HepG2 (cell line): ENCODE measurements around the gene XPO1. TPM values are rescaled to one million over a fixed set of nuclear protein-coding genes. Genes with fewer than 3 reads are reported as not detected.

ENCODE experiments used
- CC2D1A ChIP-seq: sonication (generic); formaldehyde crosslinking; IDR thresholded peaks from 2 replicates; pipeline ENCODE4 v1.8.1; 2023; ENCODE audit warnings: mild to moderate bottlenecking, missing genetic modification reagents
- FOXO4 ChIP-seq: sonication (generic); formaldehyde crosslinking; conservative IDR thresholded peaks from 2 replicates; pipeline ENCODE4 v1.8.1; 2023; ENCODE audit warnings: missing genetic modification reagents
- GABPA ChIP-seq, 2 experiments: IDR thresholded peaks; 2 replicates each; pipeline ENCODE4 v1.6.1; 2011 to 2016; ENCODE audit warnings: low read depth in 2 of 2, low read length in 1 of 2, missing biosample characterization in 1 of 2, missing genetic modification characterization in 1 of 2
- HNRNPL ChIP-seq: fragments of 200-400 bp; formaldehyde crosslinking; IDR thresholded peaks from 2 replicates; pipeline ENCODE4 v1.6.1; 2017; ENCODE audit warnings: mild to moderate bottlenecking, low read depth, low read length
- KLF9 ChIP-seq: IDR thresholded peaks from 2 replicates; pipeline ENCODE4 v1.6.1; 2016; ENCODE audit warnings: low read depth
- PHF21A ChIP-seq: sonication (generic); formaldehyde crosslinking; IDR thresholded peaks from 2 replicates; pipeline ENCODE4 v1.5.0; 2020; ENCODE audit warnings: mild to moderate bottlenecking, missing genetic modification reagents
- RARA ChIP-seq: IDR thresholded peaks from 2 replicates; pipeline ENCODE4 v1.6.1; 2016; ENCODE audit warnings: missing genetic modification reagents, missing compliant biosample characterization
- SMAD1 ChIP-seq: sonication (generic); formaldehyde crosslinking; IDR thresholded peaks from 2 replicates; pipeline ENCODE4 v1.4.0; 2020; ENCODE audit warnings: missing genetic modification reagents, low read depth, mild to moderate bottlenecking, borderline replicate concordance
- ZEB1 ChIP-seq: IDR thresholded peaks from 2 replicates; pipeline ENCODE4 v1.6.1; 2012; ENCODE audit warnings: mild to moderate bottlenecking, low read depth, inconsistent platforms; ENCODE audit not compliant: insufficient replicate concordance
- ZKSCAN5 ChIP-seq: sonication (generic); formaldehyde crosslinking; IDR thresholded peaks from 2 replicates; pipeline ENCODE4 v1.5.1; 2020; ENCODE audit warnings: mild to moderate bottlenecking, missing genetic modification reagents
- ZNF138 ChIP-seq: sonication (generic); formaldehyde crosslinking; IDR thresholded peaks from 2 replicates; pipeline ENCODE4 v1.5.0; 2020; ENCODE audit warnings: mild to moderate bottlenecking, low read depth, missing genetic modification reagents
- ZNF839 ChIP-seq: sonication (generic); formaldehyde crosslinking; IDR thresholded peaks from 2 replicates; pipeline ENCODE4 v1.4.0; 2020; ENCODE audit warnings: missing genetic modification reagents, mild to moderate bottlenecking, borderline replicate concordance
- polyA plus RNA-seq, 8 experiments: library from polyadenylated mRNA; depleted of rRNA in 3 of 8; stranded (reverse) in 7 of 8; unstranded in 1 of 8; fragments of >200 nt; fragmentation: Illumina TruSeq in 4 of 8; extraction: Trizol in 4 of 8; gene quantifications; 2 replicates each; pipeline versions ENCODE4 v1.2.1 to v1.2.3, GENCODE V29; 2011 to 2016; ENCODE audit warnings: low read depth in 4 of 8, missing spikeins in 1 of 8, mixed read lengths in 1 of 8; ENCODE audit not compliant: insufficient read depth in 1 of 8
- total RNA-seq, 5 experiments: library from RNA; depleted of rRNA; stranded (reverse); fragments of >200 nt; fragmentation: Illumina TruSeq; extraction: Trizol; gene quantifications; 2 replicates each; pipeline ENCODE4 v1.2.3, GENCODE V29; 2016; ENCODE audit warnings: low read depth in 1 of 5
- TF ChIP-seq, protein P1 (sequence below): sonication (generic); formaldehyde crosslinking; IDR thresholded peaks from 2 replicates; pipeline ENCODE4 v1.4.0; 2020; ENCODE audit warnings: mild to moderate bottlenecking, missing genetic modification reagents, borderline replicate concordance
- TF ChIP-seq, protein P2 (sequence below): fragments of 450-650 bp; IDR thresholded peaks from 2 replicates; pipeline ENCODE4 v1.6.1; 2016
- TF ChIP-seq, protein P3 (sequence below): IDR thresholded peaks from 2 replicates; pipeline ENCODE4 v1.6.1; 2016; ENCODE audit warnings: low read depth, missing genetic modification reagents, missing compliant biosample characterization

XPO1 gene
- total and polyA plus RNA-seq, 2 of the 13 experiments (the other 11 are each of a cell fraction or from before 2014, with no cell fraction given): 67.4 to 212 TPM

GRCh38 chr2:61470122-61470951 is 67.8 kb downstream of the XPO1 start (continued):
- TF ChIP-seq GABPA (IDR thresholded peaks at IDR 0.05; ENCODE audit: low read depth, low read length): no peak
- TF ChIP-seq GABPA (CRISPR knock-in tag; IDR thresholded peaks at IDR 0.05; ENCODE audit: low read depth): no peak
- no peak for TF ChIP-seq SMAD1
- TF ChIP-seq CC2D1A (CRISPR knock-in tag): no peak
- TF ChIP-seq, protein P1, sequence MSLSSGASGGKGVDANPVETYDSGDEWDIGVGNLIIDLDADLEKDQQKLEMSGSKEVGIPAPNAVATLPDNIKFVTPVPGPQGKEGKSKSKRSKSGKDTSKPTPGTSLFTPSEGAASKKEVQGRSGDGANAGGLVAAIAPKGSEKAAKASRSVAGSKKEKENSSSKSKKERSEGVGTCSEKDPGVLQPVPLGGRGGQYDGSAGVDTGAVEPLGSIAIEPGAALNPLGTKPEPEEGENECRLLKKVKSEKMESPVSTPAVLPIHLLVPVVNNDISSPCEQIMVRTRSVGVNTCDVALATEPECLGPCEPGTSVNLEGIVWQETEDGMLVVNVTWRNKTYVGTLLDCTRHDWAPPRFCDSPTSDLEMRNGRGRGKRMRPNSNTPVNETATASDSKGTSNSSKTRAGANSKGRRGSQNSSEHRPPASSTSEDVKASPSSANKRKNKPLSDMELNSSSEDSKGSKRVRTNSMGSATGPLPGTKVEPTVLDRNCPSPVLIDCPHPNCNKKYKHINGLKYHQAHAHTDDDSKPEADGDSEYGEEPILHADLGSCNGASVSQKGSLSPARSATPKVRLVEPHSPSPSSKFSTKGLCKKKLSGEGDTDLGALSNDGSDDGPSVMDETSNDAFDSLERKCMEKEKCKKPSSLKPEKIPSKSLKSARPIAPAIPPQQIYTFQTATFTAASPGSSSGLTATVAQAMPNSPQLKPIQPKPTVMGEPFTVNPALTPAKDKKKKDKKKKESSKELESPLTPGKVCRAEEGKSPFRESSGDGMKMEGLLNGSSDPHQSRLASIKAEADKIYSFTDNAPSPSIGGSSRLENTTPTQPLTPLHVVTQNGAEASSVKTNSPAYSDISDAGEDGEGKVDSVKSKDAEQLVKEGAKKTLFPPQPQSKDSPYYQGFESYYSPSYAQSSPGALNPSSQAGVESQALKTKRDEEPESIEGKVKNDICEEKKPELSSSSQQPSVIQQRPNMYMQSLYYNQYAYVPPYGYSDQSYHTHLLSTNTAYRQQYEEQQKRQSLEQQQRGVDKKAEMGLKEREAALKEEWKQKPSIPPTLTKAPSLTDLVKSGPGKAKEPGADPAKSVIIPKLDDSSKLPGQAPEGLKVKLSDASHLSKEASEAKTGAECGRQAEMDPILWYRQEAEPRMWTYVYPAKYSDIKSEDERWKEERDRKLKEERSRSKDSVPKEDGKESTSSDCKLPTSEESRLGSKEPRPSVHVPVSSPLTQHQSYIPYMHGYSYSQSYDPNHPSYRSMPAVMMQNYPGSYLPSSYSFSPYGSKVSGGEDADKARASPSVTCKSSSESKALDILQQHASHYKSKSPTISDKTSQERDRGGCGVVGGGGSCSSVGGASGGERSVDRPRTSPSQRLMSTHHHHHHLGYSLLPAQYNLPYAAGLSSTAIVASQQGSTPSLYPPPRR (CRISPR knock-in tag): no peak
- TF ChIP-seq ZNF138 (CRISPR knock-in tag): 0 out of 2 replicates have a peak, but pooled peaks have one; percentile 34
- no peak for TF ChIP-seq KLF9 (CRISPR knock-in tag)
- no peak for TF ChIP-seq ZNF839
- TF ChIP-seq, protein P2, sequence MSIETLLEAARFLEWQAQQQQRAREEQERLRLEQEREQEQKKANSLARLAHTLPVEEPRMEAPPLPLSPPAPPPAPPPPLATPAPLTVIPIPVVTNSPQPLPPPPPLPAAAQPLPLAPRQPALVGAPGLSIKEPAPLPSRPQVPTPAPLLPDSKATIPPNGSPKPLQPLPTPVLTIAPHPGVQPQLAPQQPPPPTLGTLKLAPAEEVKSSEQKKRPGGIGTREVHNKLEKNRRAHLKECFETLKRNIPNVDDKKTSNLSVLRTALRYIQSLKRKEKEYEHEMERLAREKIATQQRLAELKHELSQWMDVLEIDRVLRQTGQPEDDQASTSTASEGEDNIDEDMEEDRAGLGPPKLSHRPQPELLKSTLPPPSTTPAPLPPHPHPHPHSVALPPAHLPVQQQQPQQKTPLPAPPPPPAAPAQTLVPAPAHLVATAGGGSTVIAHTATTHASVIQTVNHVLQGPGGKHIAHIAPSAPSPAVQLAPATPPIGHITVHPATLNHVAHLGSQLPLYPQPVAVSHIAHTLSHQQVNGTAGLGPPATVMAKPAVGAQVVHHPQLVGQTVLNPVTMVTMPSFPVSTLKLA: no peak
- no peak for TF ChIP-seq HNRNPL
- TF ChIP-seq, protein P3, sequence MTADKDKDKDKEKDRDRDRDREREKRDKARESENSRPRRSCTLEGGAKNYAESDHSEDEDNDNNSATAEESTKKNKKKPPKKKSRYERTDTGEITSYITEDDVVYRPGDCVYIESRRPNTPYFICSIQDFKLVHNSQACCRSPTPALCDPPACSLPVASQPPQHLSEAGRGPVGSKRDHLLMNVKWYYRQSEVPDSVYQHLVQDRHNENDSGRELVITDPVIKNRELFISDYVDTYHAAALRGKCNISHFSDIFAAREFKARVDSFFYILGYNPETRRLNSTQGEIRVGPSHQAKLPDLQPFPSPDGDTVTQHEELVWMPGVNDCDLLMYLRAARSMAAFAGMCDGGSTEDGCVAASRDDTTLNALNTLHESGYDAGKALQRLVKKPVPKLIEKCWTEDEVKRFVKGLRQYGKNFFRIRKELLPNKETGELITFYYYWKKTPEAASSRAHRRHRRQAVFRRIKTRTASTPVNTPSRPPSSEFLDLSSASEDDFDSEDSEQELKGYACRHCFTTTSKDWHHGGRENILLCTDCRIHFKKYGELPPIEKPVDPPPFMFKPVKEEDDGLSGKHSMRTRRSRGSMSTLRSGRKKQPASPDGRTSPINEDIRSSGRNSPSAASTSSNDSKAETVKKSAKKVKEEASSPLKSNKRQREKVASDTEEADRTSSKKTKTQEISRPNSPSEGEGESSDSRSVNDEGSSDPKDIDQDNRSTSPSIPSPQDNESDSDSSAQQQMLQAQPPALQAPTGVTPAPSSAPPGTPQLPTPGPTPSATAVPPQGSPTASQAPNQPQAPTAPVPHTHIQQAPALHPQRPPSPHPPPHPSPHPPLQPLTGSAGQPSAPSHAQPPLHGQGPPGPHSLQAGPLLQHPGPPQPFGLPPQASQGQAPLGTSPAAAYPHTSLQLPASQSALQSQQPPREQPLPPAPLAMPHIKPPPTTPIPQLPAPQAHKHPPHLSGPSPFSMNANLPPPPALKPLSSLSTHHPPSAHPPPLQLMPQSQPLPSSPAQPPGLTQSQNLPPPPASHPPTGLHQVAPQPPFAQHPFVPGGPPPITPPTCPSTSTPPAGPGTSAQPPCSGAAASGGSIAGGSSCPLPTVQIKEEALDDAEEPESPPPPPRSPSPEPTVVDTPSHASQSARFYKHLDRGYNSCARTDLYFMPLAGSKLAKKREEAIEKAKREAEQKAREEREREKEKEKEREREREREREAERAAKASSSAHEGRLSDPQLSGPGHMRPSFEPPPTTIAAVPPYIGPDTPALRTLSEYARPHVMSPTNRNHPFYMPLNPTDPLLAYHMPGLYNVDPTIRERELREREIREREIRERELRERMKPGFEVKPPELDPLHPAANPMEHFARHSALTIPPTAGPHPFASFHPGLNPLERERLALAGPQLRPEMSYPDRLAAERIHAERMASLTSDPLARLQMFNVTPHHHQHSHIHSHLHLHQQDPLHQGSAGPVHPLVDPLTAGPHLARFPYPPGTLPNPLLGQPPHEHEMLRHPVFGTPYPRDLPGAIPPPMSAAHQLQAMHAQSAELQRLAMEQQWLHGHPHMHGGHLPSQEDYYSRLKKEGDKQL (CRISPR knock-in tag): no peak
- no peak for TF ChIP-seq FOXO4 (CRISPR knock-in tag)
- no peak for TF ChIP-seq ZEB1
- no peak for TF ChIP-seq PHF21A
- TF ChIP-seq ZKSCAN5 (CRISPR knock-in tag): no peak
- TF ChIP-seq RARA: no peak
